ENCODE results near the gene DLL3.
"Not testable (repeated sequence)": the region's sequence is repeated elsewhere in the genome, so short reads cannot be mapped to it uniquely, and the experiment has no call there.

DLL3 gene
- total RNA-seq: 0 to 0.20 reads per million in 2 donors

DNA sequence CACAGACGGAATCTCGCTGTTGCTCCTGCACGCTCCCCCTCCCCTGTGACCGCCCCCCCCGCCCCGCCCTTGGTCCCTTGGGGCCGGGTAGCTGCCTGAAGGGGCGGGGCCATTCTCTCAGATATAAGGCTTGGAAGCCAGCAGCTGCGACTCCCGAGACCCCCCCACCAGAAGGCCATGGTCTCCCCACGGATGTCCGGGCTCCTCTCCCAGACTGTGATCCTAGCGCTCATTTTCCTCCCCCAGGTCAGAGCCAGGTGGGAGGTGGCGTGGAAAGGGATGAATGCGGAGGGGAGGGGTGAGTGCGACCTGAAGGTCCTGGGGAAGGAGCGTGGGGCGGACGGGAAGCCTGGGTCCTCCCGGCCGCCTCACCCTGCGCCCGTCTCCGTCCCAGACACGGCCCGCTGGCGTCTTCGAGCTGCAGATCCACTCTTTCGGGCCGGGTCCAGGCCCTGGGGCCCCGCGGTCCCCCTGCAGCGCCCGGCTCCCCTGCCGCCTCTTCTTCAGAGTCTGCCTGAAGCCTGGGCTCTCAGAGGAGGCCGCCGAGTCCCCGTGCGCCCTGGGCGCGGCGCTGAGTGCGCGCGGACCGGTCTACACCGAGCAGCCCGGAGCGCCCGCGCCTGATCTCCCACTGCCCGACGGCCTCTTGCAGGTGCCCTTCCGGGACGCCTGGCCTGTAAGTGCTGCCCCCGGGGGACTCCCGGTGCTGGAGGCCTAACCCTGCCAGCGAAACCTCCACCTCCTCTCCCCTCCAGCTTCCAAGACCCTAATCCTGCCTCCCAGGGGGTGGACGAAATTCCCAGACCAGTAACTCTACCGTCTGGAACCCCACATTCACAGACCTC, at the start of gene DLL3:
Gene DLL3, plus strand, starts transcription at position 150 of the 845 bp plus-strand sequence. Its CDS starts 28 bp downstream, at position 178.
- peak in 1 of 5 experiments; percentile 38 for DNase-seq

DNA sequence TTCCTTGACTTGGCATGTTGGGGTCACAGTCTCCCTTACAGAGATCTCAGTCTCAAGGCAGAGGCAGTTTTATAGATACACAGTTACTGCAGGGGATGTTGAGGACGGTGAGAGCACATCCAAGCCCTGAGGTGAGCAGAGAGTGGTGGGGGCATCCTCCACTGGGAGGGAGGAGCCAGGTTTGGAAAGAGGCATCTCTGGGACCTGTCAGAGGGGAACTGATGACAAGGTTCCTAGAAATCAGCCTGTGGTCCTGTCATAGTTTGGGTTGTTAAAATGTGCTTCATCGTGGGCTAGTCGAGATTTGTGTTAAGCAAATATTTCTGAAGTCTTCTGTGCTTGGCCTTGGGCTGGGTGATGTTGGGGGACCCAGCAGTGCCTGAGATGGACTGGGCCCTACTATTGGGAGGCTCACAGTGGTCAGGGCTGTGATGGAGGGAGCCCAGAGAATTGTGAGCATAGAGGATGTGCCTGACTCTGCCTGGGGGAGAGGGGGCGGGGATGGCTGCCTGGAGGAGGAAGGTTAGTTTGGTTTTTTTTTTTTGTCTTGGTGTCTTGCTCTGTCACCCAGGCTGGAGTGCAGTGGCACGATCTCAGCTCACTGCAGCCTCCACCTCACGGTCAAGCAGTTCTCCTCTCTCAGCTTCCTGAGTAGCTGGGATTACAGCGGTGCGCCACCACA, 49.5 kb upstream of the DLL3 start:
- DNase-seq: peak in 1 of 5 experiments; percentile 41

- not testable (repeated sequence) for DNase-seq
Measured at GRCh38 chr19:39451257-39451656, 47.5 kb upstream of the DLL3 start.

GRCh38 chr19:39463403-39463802, 35.3 kb upstream of the DLL3 start:
- DNase-seq: no peak

DNA sequence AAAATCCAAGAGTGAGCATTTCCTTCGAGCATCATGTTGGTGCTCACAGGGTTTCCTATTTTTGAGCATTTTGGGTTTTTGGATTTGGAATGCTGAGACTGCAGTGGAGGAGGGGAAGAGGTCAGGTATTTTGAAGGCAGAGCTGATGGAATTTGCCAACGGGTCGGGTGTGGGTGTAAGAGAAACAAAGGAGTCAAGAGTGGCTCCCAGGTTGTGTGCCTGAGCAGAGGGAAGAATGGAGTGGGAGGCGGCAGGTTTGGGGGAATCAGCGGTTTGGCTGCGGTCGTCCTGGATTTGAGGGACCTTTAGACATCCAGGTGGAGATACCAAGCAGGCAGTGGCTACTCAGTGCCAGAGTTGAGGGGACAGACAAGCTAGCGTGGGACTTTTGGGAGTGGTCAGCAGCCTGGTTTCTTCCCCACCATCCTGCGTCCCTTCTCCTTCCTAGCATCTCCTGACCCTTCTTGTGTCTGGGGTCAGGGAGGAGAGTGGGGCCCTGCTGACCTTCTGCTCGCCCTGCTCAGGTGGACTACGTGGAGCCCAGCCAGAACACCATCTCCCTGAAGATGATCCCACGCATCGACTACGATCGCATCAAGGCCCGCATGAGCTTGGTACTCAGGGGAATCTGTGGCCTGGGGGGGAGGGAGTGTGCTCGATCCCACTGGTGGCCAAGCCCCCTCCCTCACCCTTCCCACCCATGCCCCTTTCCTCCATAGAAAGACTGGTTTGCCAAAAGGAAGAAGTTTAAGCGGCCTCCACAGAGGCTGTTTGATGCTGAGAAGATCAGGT, 32.6 kb upstream of the DLL3 start:
- DNase-seq: no peak

DNA sequence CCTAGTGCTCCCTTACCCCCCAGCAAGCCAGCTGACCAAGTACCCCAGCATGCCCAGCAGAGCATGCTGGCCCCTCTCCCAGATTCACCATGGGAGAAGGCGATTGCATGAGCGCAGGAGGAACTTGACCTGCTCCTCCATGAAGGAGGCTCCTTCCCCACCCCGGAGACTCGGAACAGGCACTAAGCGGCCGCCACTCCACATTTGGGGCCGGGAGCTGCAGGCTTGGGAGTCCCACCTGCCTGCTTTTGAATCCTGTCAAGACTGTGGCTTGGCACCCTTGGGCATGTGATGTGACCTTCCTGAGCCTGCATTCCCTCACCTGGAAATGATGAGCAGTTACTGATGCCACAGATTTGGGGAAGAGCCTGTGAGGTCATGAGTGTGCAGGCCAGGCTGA, 30.8 kb upstream of the DLL3 start:
- DNase-seq: no peak

- DNase-seq: no peak
Measured at GRCh38 chr19:39469036-39469435, 29.7 kb upstream of the DLL3 start.

- no peak for DNase-seq
Measured at GRCh38 chr19:39469567-39469966, 29.2 kb upstream of the DLL3 start.

DNA sequence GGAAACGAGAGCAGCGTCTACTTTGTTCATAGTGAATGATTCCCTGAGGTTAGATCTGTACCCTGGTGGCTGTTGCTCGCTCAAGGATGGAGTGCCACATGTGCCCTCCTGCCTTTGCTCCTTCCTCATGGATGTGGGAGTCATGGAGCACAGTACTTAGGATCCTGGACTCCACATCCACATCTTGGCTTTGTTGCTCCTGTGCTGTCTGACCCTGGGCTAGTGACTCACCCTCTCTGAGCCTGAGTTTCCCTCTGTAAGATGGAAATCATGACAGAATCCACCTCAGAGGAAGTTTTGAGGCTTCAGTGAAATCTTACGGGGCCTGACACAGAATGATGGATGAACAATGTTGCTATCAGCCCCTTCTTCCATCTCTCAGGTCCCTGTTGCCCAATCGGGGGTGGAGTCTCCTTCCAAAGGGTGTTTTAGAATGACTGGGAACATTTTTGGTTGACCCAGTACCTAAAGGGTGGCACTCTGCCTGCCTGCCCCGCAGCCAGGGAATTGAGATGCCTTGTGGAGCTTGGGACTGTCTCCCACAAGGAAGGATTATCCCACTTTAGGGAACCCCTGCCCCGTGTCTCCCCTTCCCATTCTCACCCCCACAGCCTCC, 27.9 kb upstream of the DLL3 start:
- DNase-seq: no peak

GRCh38 chr19:39471756-39472536, 26.8 kb upstream of the DLL3 start:
- DNase-seq: no peak

GRCh38 chr19:39472746-39473442, 25.9 kb upstream of the DLL3 start:
- DNase-seq: no peak

DNA sequence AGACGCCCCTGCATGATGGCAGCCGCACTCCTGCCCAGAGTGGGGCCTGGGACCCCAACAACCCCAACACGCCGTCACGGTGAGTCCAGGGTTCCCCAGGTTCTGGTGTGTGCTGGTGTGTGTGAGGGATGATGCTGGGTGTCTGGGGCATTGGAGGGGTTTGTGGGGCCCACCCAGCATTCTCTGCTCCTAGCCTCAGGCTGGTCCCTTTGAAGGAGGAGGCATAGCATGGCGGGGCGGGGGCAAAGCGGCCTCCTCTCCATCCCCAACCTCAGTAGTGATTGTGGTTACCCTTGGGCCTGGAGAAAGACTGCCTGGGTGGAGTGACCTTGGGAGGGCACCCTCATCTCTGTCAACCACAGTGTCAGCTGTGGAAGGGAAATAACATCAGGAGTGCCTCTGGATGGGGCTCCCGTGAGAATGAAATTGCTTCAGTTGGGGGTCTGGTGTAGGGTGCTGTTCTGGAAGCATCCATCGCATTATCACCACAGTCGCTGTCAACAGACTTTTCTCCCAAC, 25.2 kb upstream of the DLL3 start:
- no peak for DNase-seq

- peak; percentile 43 to 66 (median 63) for DNase-seq
Measured at GRCh38 chr19:39474139-39474620, 24.6 kb upstream of the DLL3 start.

DNA sequence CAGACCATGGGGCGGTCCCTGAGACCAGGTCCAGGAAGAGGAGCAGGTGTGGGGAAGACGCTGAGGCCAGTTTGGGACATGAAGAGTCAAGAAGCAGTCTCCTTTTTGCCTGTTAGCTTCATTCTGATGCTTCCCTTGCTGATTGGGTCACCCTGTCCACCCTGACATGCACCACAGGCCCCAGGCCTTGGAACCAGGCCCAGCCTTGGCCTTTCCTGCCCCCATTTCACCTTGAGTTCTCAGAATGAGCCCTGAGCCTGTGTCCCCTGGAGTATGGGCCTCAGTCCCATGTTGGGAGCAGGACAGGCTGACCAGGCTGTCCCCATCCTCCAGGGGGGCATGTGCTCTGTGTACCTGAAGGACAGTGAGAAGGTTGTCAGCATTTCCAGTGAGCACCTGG, 23.0 kb upstream of the DLL3 start:
- no peak for DNase-seq

DNA sequence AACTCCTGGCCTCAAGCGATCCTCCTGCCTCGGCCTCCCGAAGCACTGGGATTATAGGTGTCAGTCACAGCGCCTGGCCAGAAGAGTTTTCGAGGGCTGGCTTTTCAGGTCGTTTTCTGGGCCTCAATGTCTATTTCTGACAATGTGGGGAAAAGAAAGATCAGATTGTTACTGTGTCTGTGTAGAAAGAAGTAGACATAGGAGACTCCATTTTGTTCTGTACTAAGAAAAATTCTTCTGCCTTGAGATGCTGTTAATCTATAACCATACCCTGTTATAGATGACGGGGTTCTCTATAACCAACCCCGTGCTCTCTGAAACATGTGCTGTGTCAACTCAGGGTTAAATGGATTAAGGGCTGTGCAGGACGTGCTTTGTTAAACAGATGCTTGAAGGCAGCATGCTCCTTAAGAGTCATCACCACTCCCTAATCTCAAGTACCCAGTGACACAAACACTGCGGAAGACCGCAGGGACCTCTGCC, 19.4 kb upstream of the DLL3 start:
- DNase-seq: not testable (repeated sequence)

- DNase-seq: no peak
Measured at GRCh38 chr19:39479916-39480315, 18.8 kb upstream of the DLL3 start.

DNA sequence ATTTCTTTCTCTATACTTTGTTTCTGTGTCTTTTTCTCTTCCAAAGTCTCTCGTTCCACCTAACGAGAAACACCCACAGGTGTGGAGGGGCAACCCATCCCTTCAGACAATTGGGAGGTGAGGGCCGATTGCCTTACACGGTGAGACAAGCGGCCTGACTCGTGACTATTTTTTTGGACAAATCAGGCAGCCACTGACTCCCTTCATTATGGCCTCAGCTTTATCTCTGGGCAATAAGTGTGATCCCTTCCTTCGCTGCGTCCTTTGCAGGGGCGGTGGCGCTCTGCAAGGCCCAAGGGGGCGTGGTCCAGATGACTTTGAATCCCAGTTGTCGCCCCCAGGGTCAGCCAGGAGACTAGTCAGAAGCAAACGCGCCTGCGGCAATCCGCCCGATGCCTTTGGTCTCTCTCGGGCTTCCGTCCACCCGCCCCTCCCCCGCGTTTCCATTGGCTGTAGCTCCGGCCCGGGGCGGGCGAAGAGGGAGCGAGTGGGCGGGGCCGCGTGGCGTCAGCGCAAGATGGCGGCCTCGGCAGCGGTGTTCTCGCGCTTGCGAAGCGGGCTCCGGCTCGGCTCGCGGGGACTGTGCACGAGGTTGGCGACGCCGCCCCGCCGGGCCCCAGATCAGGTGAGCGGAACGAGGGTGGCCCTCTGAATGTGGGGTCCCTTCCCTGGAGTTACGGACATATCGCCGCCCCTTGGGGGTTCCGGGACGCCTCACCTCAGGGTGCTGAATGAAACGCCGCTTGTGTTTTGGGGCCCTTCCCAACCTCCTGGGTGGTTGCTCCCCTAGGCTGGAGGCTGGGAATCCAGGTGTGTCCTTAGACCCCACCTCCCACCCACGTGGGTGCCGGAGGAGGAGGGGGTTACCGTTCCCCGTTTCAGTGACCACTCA, 18.2 kb upstream of the DLL3 start, which contains the start of gene TIMM50:
Gene TIMM50, plus strand, starts transcription at position 502 of the 892 bp plus-strand sequence. Its CDS starts 16 bp downstream, at position 518.
- peak; percentile 90 to 98 (median 96) for DNase-seq

DNA sequence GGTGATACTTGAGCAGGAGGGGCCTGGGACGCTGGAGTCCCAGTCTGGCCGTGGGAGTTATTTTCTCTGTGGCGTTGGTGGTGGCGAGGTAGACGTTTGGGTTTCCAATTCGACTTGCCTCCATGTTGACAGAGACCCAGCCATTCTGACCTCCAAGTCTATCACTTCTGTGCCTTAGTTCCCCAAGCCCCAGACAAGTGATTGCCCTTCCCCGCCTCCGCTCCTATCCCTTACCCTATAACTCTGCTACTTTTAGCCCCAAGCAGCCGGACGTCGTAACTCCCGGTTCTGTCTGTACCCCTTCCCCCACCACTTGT, 17.6 kb upstream of the DLL3 start:
- no peak for DNase-seq

DNA sequence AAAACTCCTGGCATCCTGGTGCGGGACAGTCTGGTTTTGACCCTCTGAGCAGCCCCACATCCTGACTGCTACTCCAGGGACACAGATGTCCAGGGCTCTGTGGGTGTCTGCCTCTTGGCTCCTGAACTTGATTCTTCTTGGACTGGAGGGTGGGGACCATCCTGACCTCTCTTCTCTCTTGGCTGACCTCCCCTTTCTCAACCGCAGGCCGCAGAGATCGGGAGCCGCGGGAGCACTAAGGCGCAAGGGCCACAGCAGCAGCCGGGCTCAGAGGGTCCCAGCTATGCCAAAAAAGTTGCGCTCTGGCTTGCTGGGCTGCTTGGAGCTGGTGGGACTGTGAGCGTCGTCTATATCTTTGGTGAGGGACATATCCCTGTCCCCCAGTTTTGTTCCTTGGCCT, 17.1 kb upstream of the DLL3 start:
- DNase-seq: no peak

GRCh38 chr19:39483141-39483540, 15.6 kb upstream of the DLL3 start:
- no peak for DNase-seq
